Keratinocyte (primary cell): Measurements from ENCODE around the gene MED19.

Source experiments
- EZH2 ChIP-seq: IDR thresholded peaks from one replicate; pipeline ENCODE4 v1.6.1; 2012; ENCODE audit warnings: inconsistent platforms, mild to moderate bottlenecking, low read length, moderate library complexity
- TF ChIP-seq, protein P1 (sequence below), 3 experiments: IDR thresholded peaks in 1 of 3; conservative IDR thresholded peaks in 1 of 3; optimal IDR thresholded peaks in 1 of 3; 2 replicates in 2 of 3; 3 replicates in 1 of 3; pipeline versions ENCODE3 to v1.5.1; 2011; ENCODE audit warnings: low read length in 3 of 3, mild to moderate bottlenecking in 3 of 3, moderate library complexity in 2 of 3, control low read depth in 1 of 3, inconsistent platforms in 1 of 3; ENCODE audit not compliant: insufficient read depth in 2 of 3; ENCODE audit errors: extremely low read depth in 1 of 3

DNA sequence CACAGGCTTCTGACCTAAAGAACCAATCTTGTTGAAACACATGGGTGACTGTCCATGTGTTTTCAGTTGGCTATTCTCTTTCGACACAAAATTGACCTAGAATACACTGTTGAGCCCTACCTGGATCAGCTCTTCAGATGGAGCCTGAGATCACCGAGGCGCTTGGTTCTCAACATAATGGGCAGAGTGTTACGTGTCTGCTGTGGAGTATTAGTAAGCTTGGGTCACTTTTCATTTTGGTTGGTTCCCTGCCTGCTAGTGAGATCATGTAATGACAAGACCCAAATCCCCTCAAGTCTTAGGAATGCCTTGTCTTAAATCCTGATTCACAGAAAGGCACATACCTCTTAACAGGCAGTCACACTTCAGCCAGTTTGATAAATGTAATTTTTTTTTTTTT, 8.7 kb downstream of the MED19 start:
- TF ChIP-seq, protein P1, sequence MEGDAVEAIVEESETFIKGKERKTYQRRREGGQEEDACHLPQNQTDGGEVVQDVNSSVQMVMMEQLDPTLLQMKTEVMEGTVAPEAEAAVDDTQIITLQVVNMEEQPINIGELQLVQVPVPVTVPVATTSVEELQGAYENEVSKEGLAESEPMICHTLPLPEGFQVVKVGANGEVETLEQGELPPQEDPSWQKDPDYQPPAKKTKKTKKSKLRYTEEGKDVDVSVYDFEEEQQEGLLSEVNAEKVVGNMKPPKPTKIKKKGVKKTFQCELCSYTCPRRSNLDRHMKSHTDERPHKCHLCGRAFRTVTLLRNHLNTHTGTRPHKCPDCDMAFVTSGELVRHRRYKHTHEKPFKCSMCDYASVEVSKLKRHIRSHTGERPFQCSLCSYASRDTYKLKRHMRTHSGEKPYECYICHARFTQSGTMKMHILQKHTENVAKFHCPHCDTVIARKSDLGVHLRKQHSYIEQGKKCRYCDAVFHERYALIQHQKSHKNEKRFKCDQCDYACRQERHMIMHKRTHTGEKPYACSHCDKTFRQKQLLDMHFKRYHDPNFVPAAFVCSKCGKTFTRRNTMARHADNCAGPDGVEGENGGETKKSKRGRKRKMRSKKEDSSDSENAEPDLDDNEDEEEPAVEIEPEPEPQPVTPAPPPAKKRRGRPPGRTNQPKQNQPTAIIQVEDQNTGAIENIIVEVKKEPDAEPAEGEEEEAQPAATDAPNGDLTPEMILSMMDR (optimal IDR thresholded peaks at IDR 0.05 in 1 of 3, IDR thresholded peaks at IDR 0.05 in 1 of 3, conservative IDR thresholded peaks at IDR 0.05 in 1 of 3; ENCODE audit: extremely low read depth in 1 of 3, insufficient read depth in 2 of 3, low read length in 3 of 3): no peak
- no peak for TF ChIP-seq EZH2
